GM21529 (cell line): ENCODE measurements around the gene NFKB1.
"Not testable (repeated sequence)": the region's sequence is repeated elsewhere in the genome, so short reads cannot be mapped to it uniquely, and the experiment has no call there.

Experiments used
- ATAC-seq: cut with Tn5 transposase; IDR thresholded peaks from one replicate; pipeline ENCODE4 v1.9.1; 2021; ENCODE audit not compliant: unreplicated experiment

The NFKB1 gene

GRCh38 chr4:102500696-102501446, at the start of gene NFKB1:
NFKB1 (plus strand) TSS chr4:102501359; CDS start chr4:102525519, 24,160 bp downstream.
- peak; percentile 57 for ATAC-seq

GRCh38 chr4:102452854-102453253, 48.3 kb upstream of the NFKB1 start:
- ATAC-seq: no peak

GRCh38 chr4:102453827-102454226, 47.3 kb upstream of the NFKB1 start:
- no peak for ATAC-seq

- no peak for ATAC-seq
These were observed 46.9 kb upstream of the NFKB1 start for GRCh38 chr4:102454268-102454667.

- no peak for ATAC-seq
These were observed 46.0 kb upstream of the NFKB1 start for GRCh38 chr4:102454981-102455685.

- ATAC-seq: no peak
These were observed 45.4 kb upstream of the NFKB1 start for GRCh38 chr4:102455750-102456149.

GRCh38 chr4:102466298-102466697, 34.9 kb upstream of the NFKB1 start:
- ATAC-seq: no peak

GRCh38 chr4:102469806-102470205, 31.4 kb upstream of the NFKB1 start:
- ATAC-seq: no peak

- ATAC-seq: no peak
These were observed 28.6 kb upstream of the NFKB1 start for GRCh38 chr4:102472441-102473013.

GRCh38 chr4:102473476-102473875, 27.7 kb upstream of the NFKB1 start:
- no peak for ATAC-seq

GRCh38 chr4:102474736-102475504, 26.2 kb upstream of the NFKB1 start:
- no peak for ATAC-seq

- no peak for ATAC-seq
These were observed 23.5 kb upstream of the NFKB1 start for GRCh38 chr4:102477657-102478056.

- no peak for ATAC-seq
These were observed 23.0 kb upstream of the NFKB1 start for GRCh38 chr4:102478186-102478585.

GRCh38 chr4:102479832-102480231, 21.3 kb upstream of the NFKB1 start:
- ATAC-seq: not testable (repeated sequence)

GRCh38 chr4:102483120-102483519, 18.0 kb upstream of the NFKB1 start:
- no peak for ATAC-seq

- ATAC-seq: not testable (repeated sequence)
These were observed 17.0 kb upstream of the NFKB1 start for GRCh38 chr4:102483990-102484692.

GRCh38 chr4:102492531-102493241, 8.5 kb upstream of the NFKB1 start:
- ATAC-seq: no peak

- no peak for ATAC-seq
These were observed 7.9 kb upstream of the NFKB1 start for GRCh38 chr4:102493257-102493656.

- ATAC-seq: no peak
These were observed 7.4 kb upstream of the NFKB1 start for GRCh38 chr4:102493794-102494193.

GRCh38 chr4:102494603-102495002, 6.6 kb upstream of the NFKB1 start:
- no peak for ATAC-seq
